IMR-90 (cell line): ENCODE data around the gene IKZF3. TPM values are rescaled to one million over a fixed set of nuclear protein-coding genes. Genes with fewer than 3 reads are reported as not detected.

Experiments
- ATAC-seq: fragments of 200-7000 bp; cut with Tn5 transposase; 2 replicates; pipeline ENCODE4 v1.9.1; 2020; ENCODE audit warnings: low read depth, mild to moderate bottlenecking, moderate library complexity
- BruUV-seq: library from RNA; stranded (reverse); fragments of 400-500 nt; replicated peaks from 2 replicates; lab custom pipeline; 2021; lab: Mats Ljungman, UMichigan
- CTCF ChIA-PET: fragments of 300-600 bp; formaldehyde crosslinking; extraction: SDS; loops from one replicate; lab custom pipeline; 2021; ENCODE audit warnings: antibody characterized with exemption; lab: Yijun Ruan, JAX
- POLR2A ChIA-PET: fragments of 300-600 bp; sonication (Branson Sonifier 250); formaldehyde crosslinking; loops from one replicate; lab custom pipeline; 2022; ENCODE audit warnings: antibody characterized with exemption; ENCODE audit not compliant: unreplicated experiment; lab: Charles Lee
- DNase-seq: peaks from one replicate; pipeline ENCODE4 v3.0.0; 2013
- H2AFZ ChIP-seq: replicated peaks from 2 replicates; pipeline ENCODE3; 2013; ENCODE audit warnings: low read length, mild to moderate bottlenecking; ENCODE audit not compliant: poor library complexity
- H2AK5ac ChIP-seq: 2 replicates; pipeline ENCODE4 v1.6.1; 2013; ENCODE audit warnings: low read depth, low read length, inconsistent platforms
- H2AK9ac ChIP-seq: replicated peaks from 2 replicates; pipeline ENCODE3; 2013; ENCODE audit warnings: mild to moderate bottlenecking, low read depth, low read length, moderate library complexity; ENCODE audit not compliant: poor library complexity
- H2BK120ac ChIP-seq: 2 replicates; pipeline ENCODE4 v1.6.1; 2013; ENCODE audit warnings: low read depth, low read length, inconsistent platforms
- H2BK15ac ChIP-seq: 3 replicates; pipeline ENCODE4 v1.6.1; 2013; ENCODE audit warnings: low read depth, low read length, inconsistent platforms
- H2BK20ac ChIP-seq: 2 replicates; pipeline ENCODE4 v1.6.1; 2013; ENCODE audit warnings: low read depth, mild to moderate bottlenecking, inconsistent platforms, low read length, moderate library complexity
- H2BK5ac ChIP-seq: 2 replicates; pipeline ENCODE4 v1.6.1; 2013; ENCODE audit warnings: mild to moderate bottlenecking, low read depth, low read length, inconsistent platforms; ENCODE audit not compliant: poor library complexity, severe bottlenecking
- H3K14ac ChIP-seq: replicated peaks from 2 replicates; pipeline ENCODE4 v1.6.1; 2013; ENCODE audit warnings: low read depth, low read length, inconsistent platforms
- H3K18ac ChIP-seq: 2 replicates; pipeline ENCODE4 v1.6.1; 2013; ENCODE audit warnings: low read depth, low read length, control low read depth
- H3K23ac ChIP-seq: 2 replicates; pipeline ENCODE4 v1.6.1; 2013; ENCODE audit warnings: low read depth, low read length, inconsistent platforms
- H3K27ac ChIP-seq: 2 replicates; pipeline ENCODE4 v1.5.1; 2013; ENCODE audit warnings: mild to moderate bottlenecking, control low read depth, low read length; ENCODE audit not compliant: insufficient read depth
- H3K27me3 ChIP-seq: 2 replicates; pipeline ENCODE4 v1.6.1; 2013; ENCODE audit warnings: low read length; ENCODE audit not compliant: control insufficient read depth, insufficient read depth
- H3K36me3 ChIP-seq: 2 replicates; pipeline ENCODE4 v1.6.1; 2013; ENCODE audit warnings: low read length, mixed read lengths; ENCODE audit not compliant: control insufficient read depth, insufficient read depth
- H3K4ac ChIP-seq: 2 replicates; pipeline ENCODE4 v1.6.1; 2013; ENCODE audit warnings: low read depth, low read length, inconsistent platforms
- H3K4me1 ChIP-seq: 2 replicates; pipeline ENCODE4 v1.6.1; 2013; ENCODE audit warnings: low read length, mixed read lengths; ENCODE audit not compliant: control insufficient read depth, insufficient read depth
- H3K4me2 ChIP-seq: 2 replicates; pipeline ENCODE4 v1.6.1; 2013; ENCODE audit warnings: low read depth, mild to moderate bottlenecking, control low read depth, low read length, moderate library complexity
- H3K4me3 ChIP-seq: 2 replicates; pipeline ENCODE4 v1.5.1; 2013; ENCODE audit warnings: low read depth, mild to moderate bottlenecking, control low read depth, low read length, moderate library complexity; ENCODE audit not compliant: insufficient read depth
- H3K56ac ChIP-seq: 2 replicates; pipeline ENCODE4 v1.6.1; 2013; ENCODE audit warnings: low read length, inconsistent platforms; ENCODE audit not compliant: insufficient read depth; ENCODE audit errors: extremely low read depth
- H3K79me1 ChIP-seq, 2 experiments: 2 replicates each; pipeline ENCODE4 v1.6.1; 2013; ENCODE audit warnings: low read length in 2 of 2, inconsistent platforms in 1 of 2, low read depth in 1 of 2
- H3K9ac ChIP-seq: 2 replicates; pipeline ENCODE4 v1.6.1; 2013; ENCODE audit warnings: low read depth, low read length, control low read depth
- H3K9me1 ChIP-seq: 2 replicates; pipeline ENCODE4 v1.6.1; 2013; ENCODE audit warnings: low read length, inconsistent platforms; ENCODE audit not compliant: insufficient read depth
- H3K9me3 ChIP-seq: 2 replicates; pipeline ENCODE4 v1.6.1; 2013; ENCODE audit warnings: low read length; ENCODE audit not compliant: control insufficient read depth, insufficient read depth
- H4K20me1 ChIP-seq: 2 replicates; pipeline ENCODE4 v1.6.1; 2013; ENCODE audit warnings: low read length, inconsistent platforms; ENCODE audit not compliant: insufficient read depth
- H4K5ac ChIP-seq: 2 replicates; pipeline ENCODE4 v1.6.1; 2013; ENCODE audit warnings: mild to moderate bottlenecking, low read depth, low read length, control low read depth
- H4K8ac ChIP-seq, 2 experiments: 2 replicates each; pipeline ENCODE4 v1.6.1; 2013; ENCODE audit warnings: low read depth in 2 of 2, low read length in 2 of 2, control low read depth in 1 of 2, inconsistent platforms in 1 of 2
- H4K91ac ChIP-seq: 2 replicates; pipeline ENCODE4 v1.6.1; 2013; ENCODE audit warnings: low read depth, low read length, inconsistent platforms; ENCODE audit not compliant: insufficient read depth
- BHLHE40 ChIP-seq: fragments of 150-350 bp; IDR thresholded peaks from 2 replicates; pipeline ENCODE4 v1.6.1; 2016; ENCODE audit warnings: mild to moderate bottlenecking, low read depth, low read length
- CEBPB ChIP-seq: IDR thresholded peaks from 2 replicates; pipeline ENCODE4 v1.6.1; 2012; ENCODE audit warnings: low read depth, low read length, improper control_type of control experiment
- CHD1 ChIP-seq: IDR thresholded peaks from 2 replicates; pipeline ENCODE4 v1.6.1; 2012; ENCODE audit warnings: low read depth, low read length, improper control_type of control experiment
- FOS ChIP-seq: fragments of 150-350 bp; IDR thresholded peaks from 2 replicates; pipeline ENCODE4 v1.6.1; 2016; ENCODE audit warnings: low read depth, low read length
- MAZ ChIP-seq: IDR thresholded peaks from 2 replicates; pipeline ENCODE4 v1.6.1; 2012; ENCODE audit warnings: low read depth, mild to moderate bottlenecking, low read length, improper control_type of control experiment, moderate library complexity, borderline replicate concordance
- MXI1 ChIP-seq: IDR thresholded peaks from 2 replicates; pipeline ENCODE4 v1.6.1; 2012; ENCODE audit warnings: low read depth, mild to moderate bottlenecking, low read length, moderate library complexity, borderline replicate concordance
- RAD21 ChIP-seq: IDR thresholded peaks from 2 replicates; pipeline ENCODE4 v1.6.1; 2012; ENCODE audit warnings: low read length, improper control_type of control experiment
- RCOR1 ChIP-seq: IDR thresholded peaks from 2 replicates; pipeline ENCODE4 v1.6.1; 2012; ENCODE audit warnings: mild to moderate bottlenecking, low read length, improper control_type of control experiment; ENCODE audit not compliant: insufficient replicate concordance
- RFX5 ChIP-seq: IDR thresholded peaks from 2 replicates; pipeline ENCODE4 v1.8.0; 2012; ENCODE audit warnings: low read depth, mild to moderate bottlenecking, low read length, moderate library complexity
- SMC3 ChIP-seq: fragments of 150-350 bp; IDR thresholded peaks from 2 replicates; pipeline ENCODE4 v1.6.1; 2016; ENCODE audit warnings: low read depth, mild to moderate bottlenecking, antibody characterized with exemption, low read length, moderate library complexity
- WGBS, 2 experiments: methylation state at CpG; one replicate each; pipeline versions ENCODE4 v1.1.5 to v1.1.7; 2013; ENCODE audit warnings: missing lambda C conversion rate in 2 of 2; ENCODE audit not compliant: insufficient read length in 1 of 2; ENCODE audit errors: extremely low coverage in 2 of 2; 5-methylcytosine and 5-hydroxymethylcytosine counted together
- dilution Hi-C: fragments of 300-500 bp; cut with HindIII; formaldehyde crosslinking; loops from one replicate; pipeline ENCODE4 v1.14.3; 2018; ENCODE audit warnings: low sequenced_read_pairs; ENCODE audit not compliant: unreplicated experiment
- in situ Hi-C: fragments of 300-500 bp; cut with MboI; formaldehyde crosslinking; loops from 3 replicates; pipeline ENCODE4 v1.14.3; 2019; ENCODE audit warnings: low sequenced_read_pairs, inconsistent platforms, mixed read lengths
- intact Hi-C: fragments of 100-400 bp; cut with micrococcal nuclease; formaldehyde crosslinking; loops from 2 replicates; pipeline ENCODE4 v1.10.0; 2022
- polyA plus RNA-seq, 3 experiments: library from polyadenylated mRNA; depleted of rRNA; stranded (reverse); fragments of >200 nt; gene quantifications; 2 replicates each; pipeline ENCODE4 v1.2.3, GENCODE V29; 2012; ENCODE audit warnings: low replicate concordance in 1 of 3
- total RNA-seq: library from RNA; depleted of rRNA; stranded (reverse); fragments of >200 nt; gene quantifications from 2 replicates; pipeline ENCODE4 v1.2.3, GENCODE V29; 2012
- TF ChIP-seq, protein P1 (sequence below): fragments of 150-350 bp; IDR thresholded peaks from 2 replicates; pipeline ENCODE4 v1.6.1; 2017; ENCODE audit warnings: mild to moderate bottlenecking, antibody characterized with exemption, low read length, low read depth
- TF ChIP-seq, protein P2 (sequence below): conservative IDR thresholded peaks from 2 replicates; pipeline ENCODE4 v1.5.1; 2012; ENCODE audit warnings: mild to moderate bottlenecking, low read depth, low read length, improper control_type of control experiment

Gene IKZF3
- total and polyA plus RNA-seq, 2 of the 4 experiments (the other 2 are of a cell fraction), result not detected

- BruUV-seq, result no TSS peak
Observed at GRCh38 chr17:39763051-39763820, 100.9 kb downstream of the IKZF3 start.

More at GRCh38 chr17:39763051-39763820, 100.9 kb downstream of the IKZF3 start:
- Histone ChIP-seq H2BK5ac (no peak overlapping the region), H3K27me3 (peaks cover 44% of the 10 kb centered on the region), H3K9me3 (peaks cover 7% of the 10 kb centered on the region), H2AK5ac (no peak overlapping the region), H4K8ac (no peak overlapping the region), H3K23ac (peak overlapping the region; percentile 1; the same call in 1 of the 2 replicates), H3K9me1 (no peaks in the 10 kb centered on the region), H3K27ac (no peak overlapping the region), H2BK20ac (no peak overlapping the region), H2AFZ (no peak overlapping the region), H3K4me1 (no peaks in the 10 kb centered on the region), H3K79me1 (no peaks in the 10 kb centered on the region), H3K18ac (no peak overlapping the region), H4K20me1 (no peaks in the 10 kb centered on the region), H3K14ac (no peak overlapping the region), H3K9ac (no peak overlapping the region), H2BK120ac (no peak overlapping the region), H2BK15ac (no peak overlapping the region), H4K91ac (no peak overlapping the region), H2AK9ac (no peak overlapping the region), H3K4me2 (peak overlapping the region; percentile 54; the same call in 1 of the 2 replicates), H3K36me3 (no peaks in the 10 kb centered on the region), H3K56ac (no peak overlapping the region), H4K5ac (no peak overlapping the region), H3K4ac (no peak overlapping the region), H3K4me3 (no peak overlapping the region)
- ChIA-PET CTCF (no interaction called here), POLR2A (no interaction called here)
- in situ Hi-C loops, result no loop called here
- dilution Hi-C loops, result no loop called here
- DNase-seq (peak; percentile 35), ATAC-seq (peak; percentile 46; the same call in 1 of the 2 replicates)
- TF ChIP-seq MXI1 (no peak), CEBPB (no peak), RFX5 (no peak), MAZ (no peak), RCOR1 (no peak), BHLHE40 (no peak), SMC3 (no peak), CHD1 (no peak), RAD21 (no peak), FOS (no peak)
- TF ChIP-seq, protein P1, sequence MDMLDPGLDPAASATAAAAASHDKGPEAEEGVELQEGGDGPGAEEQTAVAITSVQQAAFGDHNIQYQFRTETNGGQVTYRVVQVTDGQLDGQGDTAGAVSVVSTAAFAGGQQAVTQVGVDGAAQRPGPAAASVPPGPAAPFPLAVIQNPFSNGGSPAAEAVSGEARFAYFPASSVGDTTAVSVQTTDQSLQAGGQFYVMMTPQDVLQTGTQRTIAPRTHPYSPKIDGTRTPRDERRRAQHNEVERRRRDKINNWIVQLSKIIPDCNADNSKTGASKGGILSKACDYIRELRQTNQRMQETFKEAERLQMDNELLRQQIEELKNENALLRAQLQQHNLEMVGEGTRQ, result no peak
- TF ChIP-seq, protein P2, sequence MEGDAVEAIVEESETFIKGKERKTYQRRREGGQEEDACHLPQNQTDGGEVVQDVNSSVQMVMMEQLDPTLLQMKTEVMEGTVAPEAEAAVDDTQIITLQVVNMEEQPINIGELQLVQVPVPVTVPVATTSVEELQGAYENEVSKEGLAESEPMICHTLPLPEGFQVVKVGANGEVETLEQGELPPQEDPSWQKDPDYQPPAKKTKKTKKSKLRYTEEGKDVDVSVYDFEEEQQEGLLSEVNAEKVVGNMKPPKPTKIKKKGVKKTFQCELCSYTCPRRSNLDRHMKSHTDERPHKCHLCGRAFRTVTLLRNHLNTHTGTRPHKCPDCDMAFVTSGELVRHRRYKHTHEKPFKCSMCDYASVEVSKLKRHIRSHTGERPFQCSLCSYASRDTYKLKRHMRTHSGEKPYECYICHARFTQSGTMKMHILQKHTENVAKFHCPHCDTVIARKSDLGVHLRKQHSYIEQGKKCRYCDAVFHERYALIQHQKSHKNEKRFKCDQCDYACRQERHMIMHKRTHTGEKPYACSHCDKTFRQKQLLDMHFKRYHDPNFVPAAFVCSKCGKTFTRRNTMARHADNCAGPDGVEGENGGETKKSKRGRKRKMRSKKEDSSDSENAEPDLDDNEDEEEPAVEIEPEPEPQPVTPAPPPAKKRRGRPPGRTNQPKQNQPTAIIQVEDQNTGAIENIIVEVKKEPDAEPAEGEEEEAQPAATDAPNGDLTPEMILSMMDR, result no peak
- intact Hi-C loops, result no loop called here
- WGBS, 2 experiments, result no CpG with 5 or more reads among the region's 5 CpGs
